ENCODE measurements around the gene CD14.

The CD14 gene

DNA sequence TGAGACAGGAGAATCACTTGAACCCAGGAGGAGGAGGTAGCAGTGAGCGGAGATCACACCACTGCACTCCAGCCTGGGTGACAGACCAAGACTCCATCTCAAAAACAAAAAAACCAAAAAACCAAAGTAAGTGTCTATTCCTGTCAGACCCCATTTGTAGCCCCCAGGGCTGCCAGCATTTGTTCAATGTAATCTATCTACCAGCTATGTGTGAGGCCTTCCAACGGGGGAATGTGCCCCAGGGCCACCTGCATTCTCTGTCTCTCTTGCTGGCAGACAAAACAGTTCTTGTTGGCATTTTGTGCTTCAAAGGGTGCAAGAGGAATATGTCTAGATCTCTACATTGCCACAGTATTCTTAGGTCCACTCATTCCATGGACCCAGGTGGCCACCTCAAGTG is 34.1 kb downstream of the CD14 start:
- Histone ChIP-seq H3K9me3 (ENCODE audit: insufficient read depth, low read length) (no peaks in the 10 kb centered on the region), H3K27me3 (ENCODE audit: low read length) (no peaks in the 10 kb centered on the region), H2AFZ (ENCODE audit: low read depth, low read length, severe bottlenecking) (no peak overlapping the region), H3K36me3 (ENCODE audit: low read length) (no peaks in the 10 kb centered on the region), H3K79me2 (ENCODE audit: insufficient read depth, low read length) (no peaks in the 10 kb centered on the region), H3F3A (ENCODE audit: insufficient read depth) (no peaks in the 10 kb centered on the region), H3K4me3 (ENCODE audit: insufficient read depth, low read length, poor library complexity, severe bottlenecking) (no peak overlapping the region), H3K4me2 (ENCODE audit: low read depth, low read length, poor library complexity, severe bottlenecking) (no peak overlapping the region), H3K9me2 (replicated peaks; ENCODE audit: insufficient read depth, low read length) (no peaks in the 10 kb centered on the region), H3K27ac (ENCODE audit: low read depth, low read length) (no peak overlapping the region), H3K9ac (ENCODE audit: low read length) (no peak overlapping the region), H4K20me1 (ENCODE audit: low read depth, low read length) (no peaks in the 10 kb centered on the region)
- TF ChIP-seq, protein P1, sequence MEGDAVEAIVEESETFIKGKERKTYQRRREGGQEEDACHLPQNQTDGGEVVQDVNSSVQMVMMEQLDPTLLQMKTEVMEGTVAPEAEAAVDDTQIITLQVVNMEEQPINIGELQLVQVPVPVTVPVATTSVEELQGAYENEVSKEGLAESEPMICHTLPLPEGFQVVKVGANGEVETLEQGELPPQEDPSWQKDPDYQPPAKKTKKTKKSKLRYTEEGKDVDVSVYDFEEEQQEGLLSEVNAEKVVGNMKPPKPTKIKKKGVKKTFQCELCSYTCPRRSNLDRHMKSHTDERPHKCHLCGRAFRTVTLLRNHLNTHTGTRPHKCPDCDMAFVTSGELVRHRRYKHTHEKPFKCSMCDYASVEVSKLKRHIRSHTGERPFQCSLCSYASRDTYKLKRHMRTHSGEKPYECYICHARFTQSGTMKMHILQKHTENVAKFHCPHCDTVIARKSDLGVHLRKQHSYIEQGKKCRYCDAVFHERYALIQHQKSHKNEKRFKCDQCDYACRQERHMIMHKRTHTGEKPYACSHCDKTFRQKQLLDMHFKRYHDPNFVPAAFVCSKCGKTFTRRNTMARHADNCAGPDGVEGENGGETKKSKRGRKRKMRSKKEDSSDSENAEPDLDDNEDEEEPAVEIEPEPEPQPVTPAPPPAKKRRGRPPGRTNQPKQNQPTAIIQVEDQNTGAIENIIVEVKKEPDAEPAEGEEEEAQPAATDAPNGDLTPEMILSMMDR (IDR thresholded peaks at IDR 0.05; ENCODE audit: insufficient read depth, low read length, poor library complexity, severe bottlenecking): no peak

DNA sequence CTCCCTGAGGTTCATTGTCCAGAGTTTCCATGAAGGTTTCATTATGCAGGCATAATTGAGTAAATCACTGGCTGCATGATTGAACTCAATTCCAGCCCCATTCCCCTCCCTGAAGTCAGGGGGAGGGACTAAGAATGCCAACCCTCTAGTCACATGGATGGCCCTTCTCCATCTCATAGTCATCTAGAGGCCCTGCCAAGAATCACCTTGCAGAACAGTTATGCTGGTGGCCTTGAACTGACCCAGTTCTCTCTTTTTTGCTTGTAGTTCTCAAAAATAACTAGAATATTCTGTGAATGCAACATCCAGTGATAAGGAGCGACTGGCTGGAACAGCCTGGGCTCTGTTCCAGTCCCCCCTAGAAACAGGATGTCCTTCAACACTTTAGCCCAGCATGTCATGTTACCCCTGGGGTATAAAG is 36.6 kb downstream of the CD14 start:
- H3F3A ChIP-seq (ENCODE audit: insufficient read depth): no peaks in the 10 kb centered on the region
- no peaks in the 10 kb centered on the region for H3K27me3 ChIP-seq (ENCODE audit: low read length)
- H3K9ac ChIP-seq (ENCODE audit: low read length): no peak overlapping the region
- H3K27ac ChIP-seq (ENCODE audit: low read depth, low read length): no peak overlapping the region
- H4K20me1 ChIP-seq (ENCODE audit: low read depth, low read length): no peaks in the 10 kb centered on the region
- no peak overlapping the region for H3K4me3 ChIP-seq (ENCODE audit: insufficient read depth, low read length, poor library complexity, severe bottlenecking)
- no peak overlapping the region for H3K4me2 ChIP-seq (ENCODE audit: low read depth, low read length, poor library complexity, severe bottlenecking)
- H3K9me3 ChIP-seq (ENCODE audit: insufficient read depth, low read length): no peaks in the 10 kb centered on the region
- no peaks in the 10 kb centered on the region for H3K79me2 ChIP-seq (ENCODE audit: insufficient read depth, low read length)
- no peaks in the 10 kb centered on the region for H3K36me3 ChIP-seq (ENCODE audit: low read length)
- TF ChIP-seq, protein P1 (IDR thresholded peaks at IDR 0.05; ENCODE audit: insufficient read depth, low read length, poor library complexity, severe bottlenecking): no peak
- H3K9me2 ChIP-seq (replicated peaks; ENCODE audit: insufficient read depth, low read length): no peaks in the 10 kb centered on the region
- H2AFZ ChIP-seq (ENCODE audit: low read depth, low read length, severe bottlenecking): no peak overlapping the region

DNA sequence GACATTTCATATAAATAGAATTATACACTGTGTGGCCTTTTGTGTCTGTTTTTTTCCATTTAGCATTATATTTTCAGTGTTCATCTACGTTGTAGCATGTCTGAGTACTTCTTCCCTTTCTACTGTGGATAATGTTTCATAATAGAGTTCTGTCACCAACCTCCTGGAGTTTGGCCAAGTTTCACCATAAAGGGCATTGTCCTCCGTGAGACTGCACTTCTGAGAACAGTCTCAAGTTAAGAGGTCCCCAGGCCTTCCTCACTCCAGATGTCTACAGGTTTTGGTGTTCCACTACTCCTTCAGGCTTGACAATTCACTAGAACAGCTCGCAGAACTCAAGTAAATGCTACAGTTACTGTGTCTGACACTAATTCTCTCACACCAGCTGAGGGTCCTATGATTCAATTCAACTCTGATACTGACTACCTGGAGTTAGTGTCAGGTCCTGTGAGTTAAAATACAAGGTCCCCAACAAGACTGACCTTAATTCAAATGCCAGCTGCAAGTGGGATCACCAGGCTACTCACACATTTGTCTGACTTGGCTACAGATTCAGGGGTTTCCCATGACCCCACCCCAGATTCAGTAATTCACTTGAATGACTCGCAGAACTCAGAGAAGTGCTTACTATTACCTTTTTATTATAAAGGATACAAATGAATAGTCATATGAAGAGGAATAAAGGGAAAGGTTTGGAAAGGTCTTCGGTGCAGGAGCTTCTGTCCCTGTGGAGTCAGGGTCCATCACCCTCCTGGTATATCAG is 37.3 kb downstream of the CD14 start:
- Histone ChIP-seq H3K27ac (ENCODE audit: low read depth, low read length) (no peak overlapping the region), H3K4me3 (ENCODE audit: insufficient read depth, low read length, poor library complexity, severe bottlenecking) (no peak overlapping the region), H3K9ac (ENCODE audit: low read length) (no peak overlapping the region), H3K36me3 (ENCODE audit: low read length) (no peaks in the 10 kb centered on the region), H2AFZ (ENCODE audit: low read depth, low read length, severe bottlenecking) (no peak overlapping the region), H3K27me3 (ENCODE audit: low read length) (no peaks in the 10 kb centered on the region), H3K79me2 (ENCODE audit: insufficient read depth, low read length) (no peaks in the 10 kb centered on the region), H3F3A (ENCODE audit: insufficient read depth) (no peaks in the 10 kb centered on the region), H4K20me1 (ENCODE audit: low read depth, low read length) (no peaks in the 10 kb centered on the region), H3K4me2 (ENCODE audit: low read depth, low read length, poor library complexity, severe bottlenecking) (no peak overlapping the region), H3K9me2 (replicated peaks; ENCODE audit: insufficient read depth, low read length) (no peaks in the 10 kb centered on the region), H3K9me3 (ENCODE audit: insufficient read depth, low read length) (no peaks in the 10 kb centered on the region)
- TF ChIP-seq, protein P1 (IDR thresholded peaks at IDR 0.05; ENCODE audit: insufficient read depth, low read length, poor library complexity, severe bottlenecking): no peak
- no peak for TF ChIP-seq EZH2phosphoT487 (conservative IDR thresholded peaks at IDR 0.05; ENCODE audit: low read length)
